ENCODE results near the gene PTPRE.

GRCh38 chr10:128028508-128029289 is 121.8 kb downstream of the PTPRE start:
- TF ChIP-seq EP300 (IDR thresholded peaks at IDR 0.05; ENCODE audit: borderline replicate concordance in 1 of 2, low read depth in 1 of 2, low read length in 1 of 2) (no peak), USF2 (IDR thresholded peaks at IDR 0.05; ENCODE audit: borderline replicate concordance, low read depth, low read length) (no peak), CTCF (IDR thresholded peaks at IDR 0.05) (no peak), RCOR1 (IDR thresholded peaks at IDR 0.05; ENCODE audit: low read length) (no peak), REST (IDR thresholded peaks at IDR 0.05; ENCODE audit: low read depth, low read length) (no peak), IRF3 (IDR thresholded peaks at IDR 0.05; ENCODE audit: low read depth, low read length) (no peak), NFIC (IDR thresholded peaks at IDR 0.05; ENCODE audit: borderline replicate concordance) (no peak), ZBTB33 (IDR thresholded peaks at IDR 0.05; ENCODE audit: borderline replicate concordance, low read depth) (no peak), RAD21 (IDR thresholded peaks at IDR 0.05; ENCODE audit: low read length) (no peak), MAX (IDR thresholded peaks at IDR 0.05; ENCODE audit: low read depth) (no peak), TAF1 (IDR thresholded peaks at IDR 0.05; ENCODE audit: borderline replicate concordance, low read depth, low read length) (no peak), RXRA (IDR thresholded peaks at IDR 0.05; ENCODE audit: borderline replicate concordance, low read depth) (no peak), EZH2phosphoT487 (IDR thresholded peaks at IDR 0.05; ENCODE audit: borderline replicate concordance, low read depth) (no peak)
